ENCODE measurements around the gene MED12L.

MED12L gene

GRCh38 chr3:151307131-151307530 is 221.7 kb downstream of the MED12L start:
- no peak for TF ChIP-seq MAX (IDR thresholded peaks at IDR 0.05; ENCODE audit: low read depth, low read length)
- DNase-seq (ENCODE audit: low read depth), result no peak
- no peak overlapping the region for H3K4me3 ChIP-seq (ENCODE audit: low read depth, low read length)

- no peak for DNase-seq (ENCODE audit: low read depth)
- TF ChIP-seq CTCF (IDR thresholded peaks at IDR 0.05; ENCODE audit: low read depth, low read length), result no peak
- no peak for TF ChIP-seq MAX (IDR thresholded peaks at IDR 0.05; ENCODE audit: low read depth, low read length)
- no peak for TF ChIP-seq MYC (IDR thresholded peaks at IDR 0.05; ENCODE audit: low read depth, low read length)
- TF ChIP-seq POLR2A (IDR thresholded peaks at IDR 0.05; ENCODE audit: extremely low read depth, insufficient read length), result no peak
- H3K4me3 ChIP-seq (ENCODE audit: low read depth, low read length), result no peak overlapping the region
Measured at GRCh38 chr3:151307583-151308488, 222.4 kb downstream of the MED12L start.

GRCh38 chr3:151309566-151309965 is 224.1 kb downstream of the MED12L start:
- no peak overlapping the region for H3K4me3 ChIP-seq (ENCODE audit: low read depth, low read length)
- TF ChIP-seq CTCF (IDR thresholded peaks at IDR 0.05; ENCODE audit: low read depth, low read length) (no peak), MYC (IDR thresholded peaks at IDR 0.05; ENCODE audit: low read depth, low read length) (no peak), POLR2A (IDR thresholded peaks at IDR 0.05; ENCODE audit: extremely low read depth, insufficient read length) (no peak), MAX (IDR thresholded peaks at IDR 0.05; ENCODE audit: low read depth, low read length) (no peak)
- DNase-seq (ENCODE audit: low read depth), result no peak

GRCh38 chr3:151312972-151313371 is 227.5 kb downstream of the MED12L start:
- no peak for DNase-seq (ENCODE audit: low read depth)
- H3K4me3 ChIP-seq (ENCODE audit: low read depth, low read length), result no peak overlapping the region
- TF ChIP-seq CTCF (IDR thresholded peaks at IDR 0.05; ENCODE audit: low read depth, low read length) (no peak), POLR2A (IDR thresholded peaks at IDR 0.05; ENCODE audit: extremely low read depth, insufficient read length) (no peak), MAX (IDR thresholded peaks at IDR 0.05; ENCODE audit: low read depth, low read length) (no peak), MYC (IDR thresholded peaks at IDR 0.05; ENCODE audit: low read depth, low read length) (no peak)

- no peak for DNase-seq (ENCODE audit: low read depth)
- H3K4me3 ChIP-seq (ENCODE audit: low read depth, low read length), result no peak overlapping the region
- no peak for TF ChIP-seq MAX (IDR thresholded peaks at IDR 0.05; ENCODE audit: low read depth, low read length)
- TF ChIP-seq POLR2A (IDR thresholded peaks at IDR 0.05; ENCODE audit: extremely low read depth, insufficient read length), result no peak
- TF ChIP-seq CTCF (IDR thresholded peaks at IDR 0.05; ENCODE audit: low read depth, low read length), result no peak
- TF ChIP-seq MYC (IDR thresholded peaks at IDR 0.05; ENCODE audit: low read depth, low read length), result no peak
Measured at GRCh38 chr3:151314137-151314536, 228.7 kb downstream of the MED12L start.

- no peak overlapping the region for H3K4me3 ChIP-seq (ENCODE audit: low read depth, low read length)
- no peak for DNase-seq (ENCODE audit: low read depth)
- TF ChIP-seq MYC (IDR thresholded peaks at IDR 0.05; ENCODE audit: low read depth, low read length), result no peak
- TF ChIP-seq POLR2A (IDR thresholded peaks at IDR 0.05; ENCODE audit: extremely low read depth, insufficient read length), result no peak
- TF ChIP-seq MAX (IDR thresholded peaks at IDR 0.05; ENCODE audit: low read depth, low read length), result no peak
- no peak for TF ChIP-seq CTCF (IDR thresholded peaks at IDR 0.05; ENCODE audit: low read depth, low read length)
Measured at GRCh38 chr3:151314593-151314992, 229.1 kb downstream of the MED12L start.

Measured in NB4 (cell line).